ENCODE results near the gene CIB1.

The CIB1 gene

GRCh38 chr15:90222547-90222946 is 11.2 kb downstream of the CIB1 start:
- no peak for TF ChIP-seq CTCF (IDR thresholded peaks at IDR 0.05; ENCODE audit: low read depth, low read length)
- no peak for DNase-seq (ENCODE audit: extremely low read depth, low read depth)

- peak; percentile 57 for DNase-seq (ENCODE audit: extremely low read depth, low read depth)
- TF ChIP-seq CTCF (IDR thresholded peaks at IDR 0.05; ENCODE audit: low read depth, low read length), result peak; percentile 82
Measured at GRCh38 chr15:90221246-90221900, 12.4 kb downstream of the CIB1 start.

GRCh38 chr15:90219421-90220141 is 14.2 kb downstream of the CIB1 start:
- peak; percentile 67 for TF ChIP-seq CTCF (IDR thresholded peaks at IDR 0.05; ENCODE audit: low read depth, low read length)
- DNase-seq (ENCODE audit: extremely low read depth, low read depth), result no peak

- no peak for DNase-seq (ENCODE audit: extremely low read depth, low read depth)
- no peak for TF ChIP-seq CTCF (IDR thresholded peaks at IDR 0.05; ENCODE audit: low read depth, low read length)
Measured at GRCh38 chr15:90217671-90218394, 15.9 kb downstream of the CIB1 start.

- no peak; the same call in 1 of the 2 replicates for TF ChIP-seq CTCF (IDR thresholded peaks at IDR 0.05; ENCODE audit: low read depth, low read length)
- no peak for DNase-seq (ENCODE audit: extremely low read depth, low read depth)
Measured at GRCh38 chr15:90214553-90215196, 19.1 kb downstream of the CIB1 start.

- no peak for TF ChIP-seq CTCF (IDR thresholded peaks at IDR 0.05; ENCODE audit: low read depth, low read length)
- no peak for DNase-seq (ENCODE audit: extremely low read depth, low read depth)
Measured at GRCh38 chr15:90213818-90214204, 19.9 kb downstream of the CIB1 start.

Measured in AG09319 (cell line).